GM19324 (cell line): Measurements from ENCODE around the gene FMNL2.

Experiments
- ATAC-seq: cut with Tn5 transposase; IDR thresholded peaks from one replicate; pipeline ENCODE4 v1.9.1; 2021; ENCODE audit warnings: mild to moderate bottlenecking, moderate library complexity; ENCODE audit not compliant: unreplicated experiment, low FRiP score

FMNL2 gene

DNA sequence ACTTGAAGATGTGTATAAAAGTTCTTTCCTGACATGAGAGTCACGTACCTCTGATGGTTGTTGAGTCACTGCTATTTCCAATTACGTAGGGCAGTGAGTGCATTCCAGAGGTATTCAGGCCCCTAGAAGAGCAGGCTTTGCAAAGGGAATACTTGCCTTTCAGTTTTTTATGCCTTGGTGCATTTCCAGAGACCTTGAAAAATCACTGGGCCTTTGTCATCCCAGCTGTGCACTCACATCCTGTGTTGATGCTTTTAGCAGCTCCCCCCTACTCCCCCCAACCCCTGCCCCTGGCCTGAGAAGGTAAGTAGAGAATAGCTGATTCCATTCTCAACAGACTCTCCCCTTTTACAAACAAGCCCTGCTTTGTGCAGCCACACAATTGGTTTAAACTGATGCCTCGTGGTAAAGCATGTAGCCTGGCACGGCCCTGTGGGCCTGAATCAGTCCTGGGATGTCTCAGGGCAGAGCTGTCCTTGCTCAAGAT is 208.1 kb downstream of the FMNL2 start:
- no peak for ATAC-seq

DNA sequence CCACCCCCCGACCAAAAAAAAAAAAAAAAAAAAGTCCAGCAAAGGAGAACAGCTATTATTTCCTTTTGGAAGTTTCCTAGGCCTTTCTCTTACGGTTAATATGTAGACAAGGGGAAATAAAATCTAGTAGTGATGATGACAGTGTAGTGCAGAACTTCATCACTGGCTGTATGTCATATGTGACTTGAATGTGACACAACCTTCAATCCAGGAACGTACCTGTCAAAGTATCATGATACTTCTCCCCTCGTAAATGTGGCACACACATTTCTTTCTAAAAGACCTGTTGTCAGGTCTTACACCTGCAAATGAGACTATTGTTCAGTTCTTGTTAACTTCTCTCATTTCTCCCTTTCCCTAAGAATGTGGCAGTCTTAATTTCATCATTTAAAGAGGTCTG is 208.7 kb downstream of the FMNL2 start:
- ATAC-seq: no peak

DNA sequence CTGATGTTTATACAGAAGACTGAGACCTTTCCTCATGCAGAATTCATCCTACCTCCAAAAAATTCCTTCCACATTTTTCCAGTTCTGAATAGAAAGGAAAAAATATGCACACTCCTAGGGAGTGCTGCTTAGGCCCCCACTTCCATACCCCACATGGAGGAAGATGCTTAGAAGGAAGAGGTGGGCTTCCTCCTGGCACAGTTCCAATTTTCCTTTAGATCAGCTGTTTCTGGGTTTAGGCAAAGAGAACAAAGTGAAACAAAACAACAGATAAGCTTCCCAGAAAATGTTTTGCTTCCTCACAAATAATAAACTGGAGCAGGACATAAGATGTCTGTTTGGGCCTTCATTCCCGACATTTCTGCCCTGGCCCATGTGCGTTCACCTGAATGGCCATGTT is 209.7 kb downstream of the FMNL2 start:
- no peak for ATAC-seq

DNA sequence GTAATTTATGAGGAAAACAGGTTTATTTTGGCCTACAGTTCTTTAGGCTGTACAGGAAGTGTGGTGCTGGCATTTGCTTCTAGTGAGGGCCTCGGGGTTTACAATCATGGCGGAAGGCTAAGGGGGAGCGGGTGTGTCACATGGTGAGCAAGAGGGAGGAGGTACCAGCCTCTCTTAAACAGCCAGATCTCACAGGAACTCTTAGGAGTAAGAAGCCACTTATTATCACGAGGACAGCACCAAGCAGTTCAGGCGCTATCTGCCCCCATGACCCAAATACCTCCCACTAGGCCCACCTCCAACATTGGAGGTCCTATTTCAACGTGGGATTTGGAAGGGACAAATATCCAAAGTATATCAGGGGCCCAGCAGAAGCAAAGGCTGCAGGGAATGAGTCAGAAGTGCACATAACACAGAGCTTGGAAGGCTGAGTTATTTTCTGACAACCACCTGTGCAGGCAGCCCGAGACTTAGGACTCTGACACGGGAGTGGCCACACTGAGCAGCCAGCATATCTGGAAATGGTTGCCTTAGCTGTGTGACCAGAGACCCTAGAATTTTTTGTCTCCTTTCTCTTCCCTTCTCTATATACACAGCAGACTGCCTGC is 211.4 kb downstream of the FMNL2 start:
- no peak for ATAC-seq

DNA sequence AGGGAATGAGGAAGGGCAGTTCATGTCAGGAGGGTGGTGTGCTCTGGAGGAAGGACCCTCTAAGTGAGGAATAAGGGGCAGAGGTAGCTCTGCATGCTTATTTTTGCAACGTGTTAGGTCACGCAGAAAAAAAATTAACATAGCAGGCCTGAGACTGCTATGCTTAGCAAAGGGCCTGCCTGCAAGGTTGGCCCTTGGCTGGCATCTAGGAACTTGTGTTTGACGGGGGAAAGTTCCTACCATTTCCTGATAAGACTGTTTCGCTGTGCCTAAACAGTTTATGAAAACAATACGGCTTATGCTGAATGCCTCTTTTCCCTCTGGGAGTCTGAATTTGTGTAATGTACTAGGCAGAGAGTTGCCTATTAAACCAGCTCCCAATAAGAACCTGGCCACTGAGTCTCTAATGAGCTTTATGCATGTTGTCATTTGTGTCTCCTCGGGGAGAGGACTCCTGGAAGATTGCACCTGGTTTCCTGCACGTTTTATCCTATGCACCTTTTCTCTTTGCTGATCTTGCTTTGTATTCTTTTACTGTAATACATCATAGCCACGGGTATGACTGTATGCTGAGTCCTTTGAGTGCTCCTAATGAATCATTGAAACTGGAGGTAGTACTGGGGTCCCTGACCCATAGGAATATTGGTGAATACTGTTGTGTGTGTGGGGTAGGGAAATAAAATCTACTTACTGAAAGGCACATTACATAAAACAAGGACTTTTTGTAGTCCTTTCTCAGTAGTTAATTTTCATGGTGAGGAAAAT is 213.3 kb downstream of the FMNL2 start:
- ATAC-seq: no peak

DNA sequence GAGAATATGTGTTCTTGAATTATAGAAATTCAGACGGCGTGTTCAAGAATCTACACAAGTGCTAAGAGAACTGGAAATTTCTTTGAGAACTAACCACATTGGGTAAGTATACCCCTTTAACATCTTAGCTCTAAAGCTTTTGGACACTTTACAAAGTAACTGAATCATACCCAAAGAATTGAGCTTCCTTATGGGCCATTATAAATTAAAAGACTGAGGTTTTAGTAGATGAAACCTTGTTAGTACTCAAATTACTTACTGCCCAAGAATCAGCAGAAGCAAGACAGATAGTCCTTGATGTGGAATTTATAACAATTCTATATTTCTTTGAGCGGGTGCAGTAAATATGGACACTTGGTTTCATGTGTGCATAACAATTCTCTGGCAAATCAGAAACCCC is 214.0 kb downstream of the FMNL2 start:
- no peak for ATAC-seq

DNA sequence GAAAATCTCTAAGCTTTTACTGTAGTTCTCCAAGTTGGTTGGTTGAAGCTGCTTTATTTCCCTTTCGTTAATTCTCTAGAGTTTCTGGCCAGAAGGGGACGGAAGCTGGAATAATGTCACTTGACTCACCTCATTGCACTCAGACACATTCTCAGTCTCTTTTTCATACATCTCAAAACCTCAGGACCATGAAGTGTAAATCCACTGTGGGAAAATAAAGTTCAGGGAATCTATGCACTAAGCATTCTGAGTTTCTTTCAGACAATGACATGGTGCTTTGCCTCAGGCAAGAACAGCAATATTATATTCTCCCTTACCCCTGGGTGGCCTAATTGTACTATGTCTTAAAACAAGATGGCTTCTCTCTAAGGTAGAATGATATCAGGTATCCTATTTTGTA is 214.4 kb downstream of the FMNL2 start:
- no peak for ATAC-seq

DNA sequence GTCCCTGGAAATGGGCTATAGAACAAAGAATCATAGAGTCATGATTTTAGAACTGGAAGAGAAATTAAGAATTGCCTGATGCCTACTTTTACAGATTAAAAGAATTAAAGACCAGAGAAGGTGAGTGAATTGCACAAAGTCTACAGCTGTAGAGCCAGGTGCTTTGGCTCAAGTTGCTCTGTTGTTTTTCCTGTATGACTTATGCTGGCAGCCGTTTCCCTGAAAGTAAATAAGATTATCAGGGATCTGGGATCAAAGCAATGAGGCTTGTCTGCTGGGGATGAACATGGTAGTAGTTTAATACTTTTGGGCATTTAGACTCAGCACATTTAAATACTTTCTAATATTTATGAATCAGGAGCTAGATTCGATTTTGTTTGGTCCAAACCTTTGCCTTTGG is 215.4 kb downstream of the FMNL2 start:
- ATAC-seq: no peak

DNA sequence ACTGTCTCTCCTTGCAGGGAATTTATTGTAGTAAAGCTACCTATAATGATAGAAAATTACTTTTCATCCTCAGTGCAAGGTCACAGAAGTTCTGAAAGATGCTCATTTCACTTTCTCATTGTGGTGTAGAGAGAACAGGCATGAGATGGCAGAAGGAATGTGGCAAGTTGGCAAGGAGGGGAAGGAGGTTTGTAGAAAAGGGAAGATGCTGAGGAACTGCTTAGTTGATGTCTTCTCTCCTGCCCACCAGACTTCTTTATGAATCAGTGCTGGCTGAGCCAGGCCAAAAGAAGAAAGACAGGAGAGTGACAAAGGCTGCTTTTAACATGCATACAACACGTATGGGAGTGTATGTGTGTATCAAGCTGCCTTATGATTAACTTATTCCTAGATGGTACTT is 217.9 kb downstream of the FMNL2 start:
- ATAC-seq: no peak

DNA sequence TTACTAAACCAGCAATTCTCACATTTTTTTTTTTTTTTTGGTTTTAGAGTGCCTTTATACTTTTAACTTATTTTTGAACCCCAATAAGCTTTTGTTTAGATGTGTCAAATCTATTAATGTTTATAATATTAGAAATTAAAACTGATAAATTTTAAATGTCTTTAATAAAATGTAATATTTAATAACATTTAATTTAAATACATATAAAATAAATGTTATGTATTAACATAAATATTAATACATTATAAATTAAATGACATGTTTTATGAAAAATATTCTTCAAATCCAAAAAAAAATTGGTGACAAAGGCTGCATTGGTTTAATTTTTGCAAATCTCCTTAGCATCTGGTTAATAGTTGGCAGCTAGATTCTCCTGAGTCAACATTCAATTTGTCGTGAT is 218.5 kb downstream of the FMNL2 start:
- no peak for ATAC-seq

DNA sequence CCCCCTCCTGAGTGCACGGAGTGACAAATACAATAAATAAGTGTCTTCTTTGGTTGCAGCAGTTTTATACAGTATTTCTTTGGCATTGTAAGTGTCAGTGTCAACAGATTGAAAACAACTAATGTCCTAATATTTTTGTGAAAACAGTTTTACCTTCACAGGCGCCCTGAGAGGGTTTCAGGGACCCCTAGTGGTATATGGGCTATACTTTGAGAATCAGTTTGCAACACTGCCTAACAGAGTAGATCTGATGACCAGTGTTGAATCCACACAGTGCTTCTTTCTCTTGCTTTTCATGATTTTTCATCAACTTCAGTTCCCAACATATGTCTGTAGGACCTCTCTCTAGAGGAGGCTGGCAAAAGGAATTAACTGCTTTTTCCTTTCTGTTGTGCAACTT is 220.1 kb downstream of the FMNL2 start:
- no peak for ATAC-seq

DNA sequence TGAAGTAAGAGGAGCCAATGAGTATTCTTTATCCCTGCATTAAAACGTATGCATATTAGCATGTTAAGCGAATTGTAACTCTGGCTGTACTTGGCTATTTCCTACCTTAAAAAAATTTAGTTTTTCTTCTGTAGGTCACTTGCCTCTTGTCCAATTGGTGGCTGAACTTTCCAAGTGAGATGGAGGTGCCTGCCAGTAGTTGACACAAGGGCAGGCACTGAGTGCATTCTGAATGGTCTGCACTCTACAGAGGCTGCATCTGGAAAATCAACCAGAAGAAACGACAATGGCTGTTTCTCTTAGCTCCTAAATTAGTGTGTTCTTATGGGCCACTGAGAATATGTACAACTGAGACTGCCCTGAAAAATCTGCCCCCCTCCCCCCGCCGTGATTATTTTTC is 221.5 kb downstream of the FMNL2 start:
- ATAC-seq: no peak

DNA sequence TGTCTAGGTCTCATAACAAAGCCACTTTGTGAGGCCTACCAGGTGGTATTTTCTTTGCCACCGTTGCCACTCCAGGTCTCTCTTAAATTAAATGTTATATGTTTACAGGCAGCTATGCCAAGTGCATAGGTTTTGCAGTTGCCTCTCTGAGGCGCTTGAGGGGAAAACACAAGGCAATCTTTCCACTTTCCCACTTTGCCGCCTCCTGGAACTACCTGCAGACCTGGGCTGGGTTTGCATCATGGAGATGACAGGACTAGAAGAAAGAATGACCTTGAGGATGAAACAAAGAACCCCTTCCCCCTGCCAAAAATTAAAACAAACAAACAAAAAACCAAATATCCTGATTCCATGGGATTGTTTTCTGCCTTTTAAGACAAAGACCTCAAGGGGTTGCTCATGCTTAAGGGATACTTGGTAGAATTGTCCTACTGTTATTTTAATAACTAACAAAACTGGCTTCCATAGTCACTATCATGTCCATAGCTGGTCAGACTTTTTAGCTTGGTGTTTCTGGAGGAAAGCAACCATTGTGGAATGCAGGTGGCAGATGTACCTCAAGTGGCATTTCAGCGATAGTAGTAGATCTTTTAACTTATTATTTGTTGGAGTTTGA is 222.4 kb downstream of the FMNL2 start:
- ATAC-seq: no peak

DNA sequence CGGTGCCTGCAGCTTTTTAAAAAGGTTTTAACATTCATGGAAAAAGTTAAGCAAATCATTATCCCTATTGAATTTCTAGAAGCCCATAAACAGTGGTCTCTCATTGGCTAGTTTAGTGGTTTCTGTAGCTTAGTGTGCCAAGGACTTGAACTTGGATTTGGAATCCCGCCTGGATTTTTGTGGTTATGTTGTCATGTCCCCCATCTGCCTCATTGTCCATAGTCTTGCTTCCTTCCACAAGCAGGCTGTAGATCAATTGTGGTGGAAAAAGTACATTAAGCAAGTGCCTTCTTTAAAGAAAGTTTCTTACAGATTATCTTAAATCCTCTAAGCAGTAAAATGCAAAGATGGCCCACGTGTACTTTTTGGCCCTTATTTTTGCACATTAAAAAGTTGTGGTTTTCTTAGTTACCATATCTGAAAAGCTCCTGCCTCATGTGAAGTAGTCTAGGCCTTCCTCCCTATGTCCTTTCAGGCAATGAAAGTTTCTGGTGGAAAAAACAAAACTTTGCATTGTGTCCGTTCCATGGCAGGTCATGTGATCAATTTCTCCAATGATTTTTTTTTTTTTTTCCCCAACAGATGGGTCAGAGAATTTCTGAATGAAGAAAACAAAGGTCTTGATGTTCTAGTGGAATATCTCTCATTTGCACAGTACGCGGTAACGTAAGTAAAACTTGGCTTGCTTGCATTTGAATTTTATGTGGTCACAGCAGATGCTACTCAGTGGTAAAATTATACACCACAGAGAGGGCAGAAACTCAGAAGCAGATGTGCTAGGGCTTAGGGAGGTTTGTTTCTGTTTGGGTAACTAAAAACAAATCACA is 223.4 kb downstream of the FMNL2 start:
- ATAC-seq: no peak

DNA sequence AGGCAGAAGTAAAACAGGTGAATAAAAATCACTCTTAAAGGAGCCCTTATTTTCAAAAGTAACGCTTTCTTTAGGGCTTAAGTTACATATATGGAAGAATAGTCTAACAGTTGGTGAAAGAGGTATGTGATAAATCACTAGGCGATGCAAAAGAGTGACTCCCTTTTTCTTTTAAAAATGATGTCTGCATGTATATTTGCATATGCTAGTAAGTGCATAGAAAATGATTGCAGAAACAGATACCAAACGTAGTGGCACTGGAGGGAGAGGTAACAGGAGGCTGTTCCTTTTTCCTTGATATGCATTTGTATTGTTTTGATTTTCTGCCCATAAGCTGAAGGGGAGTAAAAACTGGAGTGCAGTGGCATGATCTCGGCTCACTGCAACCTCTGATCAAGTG is 224.0 kb downstream of the FMNL2 start:
- ATAC-seq: no peak

DNA sequence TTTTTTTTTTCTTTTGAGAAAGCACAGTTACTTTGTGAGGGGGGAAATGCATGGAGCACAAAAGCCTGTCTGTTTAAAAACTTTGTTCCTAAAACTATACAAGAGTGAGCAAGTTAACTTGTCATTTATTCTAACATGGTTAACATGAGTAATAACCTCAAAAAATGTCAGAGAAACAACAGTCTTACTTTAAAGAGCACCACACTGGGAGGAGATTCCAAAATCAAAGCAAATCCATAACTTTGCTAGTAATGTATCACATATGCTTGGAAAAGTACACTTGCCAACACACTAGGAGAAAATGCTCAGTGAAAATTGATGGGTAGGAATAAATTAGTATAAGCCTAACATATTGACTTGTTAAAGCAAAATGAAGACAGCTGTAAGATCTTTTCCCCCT is 225.2 kb downstream of the FMNL2 start:
- no peak for ATAC-seq

DNA sequence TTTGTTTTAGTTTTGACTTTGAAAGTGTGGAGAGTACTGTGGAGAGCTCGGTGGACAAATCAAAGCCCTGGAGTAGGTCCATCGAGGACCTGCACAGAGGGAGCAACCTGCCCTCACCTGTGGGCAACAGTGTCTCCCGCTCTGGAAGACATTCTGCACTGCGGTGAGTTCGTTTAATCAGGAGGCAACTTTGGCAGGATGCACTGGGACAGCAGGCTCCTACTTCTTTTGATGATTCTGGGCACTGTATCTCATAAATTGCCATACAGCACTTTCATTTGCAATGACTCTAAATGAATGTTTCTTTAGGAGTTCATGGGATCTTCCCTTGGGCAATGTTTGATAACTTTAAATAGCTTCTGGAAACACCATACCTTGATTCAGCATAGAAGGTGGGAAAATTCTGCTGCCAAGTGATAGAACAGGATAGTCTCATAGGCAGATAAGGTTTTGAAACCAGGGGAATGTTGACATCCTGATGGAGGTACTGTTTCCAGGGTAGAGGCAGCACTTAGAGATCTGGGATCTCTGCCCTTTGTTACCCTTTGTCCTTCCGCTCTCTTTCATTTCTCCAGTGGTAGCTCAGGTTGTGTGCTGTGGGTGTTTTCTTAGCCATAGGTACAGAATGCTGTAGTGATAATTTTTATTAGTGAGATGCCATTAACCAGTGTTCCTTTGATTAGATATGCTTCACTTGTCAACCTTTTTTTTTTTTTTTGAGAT is 226.1 kb downstream of the FMNL2 start:
- ATAC-seq: no peak

DNA sequence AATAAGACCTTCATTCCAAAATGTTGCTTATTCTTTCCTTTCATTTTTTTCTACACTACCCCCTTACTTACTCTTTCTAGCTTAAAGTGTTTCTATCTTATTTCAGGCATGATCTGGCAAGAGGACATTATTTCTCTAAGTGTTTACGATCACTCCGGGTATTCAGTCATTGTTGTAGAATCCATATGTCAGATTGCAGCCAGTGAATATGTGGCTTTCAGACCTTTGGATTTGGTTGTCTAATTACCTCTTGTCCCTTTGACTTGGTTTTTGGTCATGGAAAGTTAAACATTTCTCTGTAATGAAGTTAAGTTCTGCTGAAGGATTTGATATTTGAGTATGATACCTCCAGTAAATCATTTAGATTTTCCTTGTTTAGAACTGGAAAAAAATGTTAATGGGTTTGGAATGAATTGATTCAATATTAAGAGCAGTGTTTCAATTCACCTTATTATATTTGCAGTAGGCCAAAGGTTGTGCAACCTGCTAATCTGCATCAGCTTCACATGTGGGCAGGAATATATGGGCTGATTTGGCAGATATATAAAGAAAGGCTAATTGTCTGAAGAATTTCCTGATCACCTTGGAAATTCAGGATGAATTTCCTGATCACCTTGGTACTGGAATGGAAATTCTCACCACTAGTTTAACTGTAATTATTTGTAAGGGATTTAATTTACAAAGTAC is 227.4 kb downstream of the FMNL2 start:
- ATAC-seq: no peak

DNA sequence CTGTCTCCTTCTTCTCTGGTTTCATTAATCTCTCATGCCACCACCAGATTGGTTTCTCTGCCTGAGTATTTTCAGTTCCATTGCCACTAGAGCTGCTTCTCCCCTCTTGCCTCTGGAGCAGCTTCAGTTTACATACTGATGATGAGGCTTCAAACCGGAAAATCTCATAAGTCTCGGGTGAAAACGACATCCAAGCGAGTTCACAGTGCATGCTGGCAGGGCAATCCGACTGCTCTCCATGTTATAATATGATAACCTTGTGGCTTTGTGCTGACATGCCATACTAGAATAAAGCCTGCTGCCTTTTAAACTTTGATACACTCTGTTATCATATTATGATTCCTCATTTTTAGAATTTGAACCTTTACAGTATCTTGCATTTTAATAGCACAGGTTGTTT is 228.8 kb downstream of the FMNL2 start:
- no peak for ATAC-seq
